GM12891 (cell line): ENCODE data around the gene GPR142.

Source experiments
- POLR2A ChIP-seq: IDR thresholded peaks from 2 replicates; pipeline ENCODE4 v1.6.1; 2011; ENCODE audit warnings: low read depth, low read length, control low read depth
- POLR2AphosphoS5 ChIP-seq: IDR thresholded peaks from 2 replicates; pipeline ENCODE4 v1.6.1; 2011; ENCODE audit warnings: low read depth, low read length, control low read depth
- POU2F2 ChIP-seq: IDR thresholded peaks from 2 replicates; pipeline ENCODE4 v1.6.1; 2011; ENCODE audit warnings: low read depth, mild to moderate bottlenecking, control low read depth, low read length, moderate library complexity
- SPI1 ChIP-seq: IDR thresholded peaks from 2 replicates; pipeline ENCODE4 v1.6.1; 2011; ENCODE audit warnings: low read depth, low read length, control low read depth
- TAF1 ChIP-seq: IDR thresholded peaks from 2 replicates; pipeline ENCODE4 v1.6.1; 2011; ENCODE audit warnings: low read depth, low read length, control low read depth

GRCh38 chr17:74362069-74362405 is 5.3 kb upstream of the GPR142 start:
- no peak for TF ChIP-seq POLR2AphosphoS5
- TF ChIP-seq POLR2A = no peak
- TF ChIP-seq TAF1 = no peak
- TF ChIP-seq POU2F2 = no peak
- TF ChIP-seq SPI1 = no peak
